ENCODE results near the gene PTPRD.

- TF ChIP-seq POLR2A (IDR thresholded peaks at IDR 0.05): no peak
- no peak for TF ChIP-seq CTCF (IDR thresholded peaks at IDR 0.05 in 8 of 11, conservative IDR thresholded peaks at IDR 0.05 in 3 of 11)
Observed at GRCh38 chr9:8394341-8394740, 2218.5 kb downstream of the PTPRD start.
